MM.1S (cell line): ENCODE data around the gene CFAP45.

Experiments
- DNase-seq: peaks from one replicate; pipeline ENCODE4 v3.0.0-alpha.2; 2015
- H2AFZ ChIP-seq: fragments of 300-600 bp; sonication (generic); 2 replicates; pipeline ENCODE4 v1.6.0; 2016; ENCODE audit warnings: antibody characterized with exemption, low read length
- H3F3A ChIP-seq: fragments of 300-600 bp; sonication (generic); 2 replicates; pipeline ENCODE4 v1.6.1; 2016; ENCODE audit warnings: mild to moderate bottlenecking, antibody characterized with exemption, low read length, moderate library complexity, mixed read lengths; ENCODE audit not compliant: insufficient read depth
- H3K27ac ChIP-seq: fragments of 300-600 bp; sonication (generic); 2 replicates; pipeline ENCODE4 v1.5.1; 2016; ENCODE audit warnings: mild to moderate bottlenecking, low read length
- H3K27me3 ChIP-seq: fragments of 300-600 bp; sonication (generic); replicated peaks from 2 replicates; pipeline ENCODE4 v1.6.0; 2016; ENCODE audit warnings: low read length; ENCODE audit not compliant: insufficient read depth
- H3K36me3 ChIP-seq: fragments of 300-600 bp; sonication (generic); replicated peaks from 2 replicates; pipeline ENCODE4 v1.6.1; 2016; ENCODE audit warnings: mild to moderate bottlenecking, low read length, mixed read lengths; ENCODE audit not compliant: insufficient read depth
- H3K4me1 ChIP-seq: fragments of 300-600 bp; sonication (generic); 2 replicates; pipeline ENCODE4 v1.6.1; 2016; ENCODE audit warnings: low read length, mixed read lengths
- H3K4me2 ChIP-seq: fragments of 300-600 bp; sonication (generic); 2 replicates; pipeline ENCODE4 v1.6.0; 2016; ENCODE audit warnings: low read depth, low read length
- H3K4me3 ChIP-seq: fragments of 300-600 bp; sonication (generic); 2 replicates; pipeline ENCODE4 v1.5.1; 2016; ENCODE audit warnings: low read length, mixed read lengths
- H3K79me2 ChIP-seq: fragments of 300-600 bp; sonication (generic); 2 replicates; pipeline ENCODE4 v1.6.1; 2016; ENCODE audit warnings: mixed run types, low read length, mixed read lengths
- H3K9ac ChIP-seq: fragments of 300-600 bp; sonication (generic); 2 replicates; pipeline ENCODE4 v1.6.1; 2016; ENCODE audit warnings: low read length, mixed read lengths
- H3K9me2 ChIP-seq: fragments of 300-600 bp; sonication (generic); replicated peaks from 2 replicates; pipeline ENCODE4 v1.6.1; 2016; ENCODE audit warnings: mild to moderate bottlenecking, low read length, mixed read lengths; ENCODE audit not compliant: insufficient read depth
- H3K9me3 ChIP-seq: fragments of 300-600 bp; sonication (generic); replicated peaks from 2 replicates; pipeline ENCODE4 v1.6.1; 2016; ENCODE audit warnings: mild to moderate bottlenecking, low read length, mixed read lengths; ENCODE audit not compliant: insufficient read depth
- H4K20me1 ChIP-seq: fragments of 300-600 bp; sonication (generic); 2 replicates; pipeline ENCODE4 v1.6.1; 2016; ENCODE audit warnings: mild to moderate bottlenecking, low read length, moderate library complexity, mixed read lengths; ENCODE audit not compliant: insufficient read depth
- EZH2 ChIP-seq: fragments of 300-600 bp; sonication (generic); optimal IDR thresholded peaks from 2 replicates; pipeline ENCODE3; 2017; ENCODE audit warnings: low read depth, mild to moderate bottlenecking, antibody characterized with exemption, low read length, mixed read lengths
- EZH2phosphoT487 ChIP-seq: fragments of 300-600 bp; sonication (generic); IDR thresholded peaks from 2 replicates; pipeline ENCODE4 v1.6.1; 2018; ENCODE audit warnings: antibody characterized with exemption, low read length
- TF ChIP-seq, protein P1 (sequence below): fragments of 300-600 bp; sonication (generic); IDR thresholded peaks from 2 replicates; pipeline ENCODE4 v1.5.1; 2016; ENCODE audit warnings: antibody characterized with exemption, low read length, mixed read lengths

Gene CFAP45

DNA sequence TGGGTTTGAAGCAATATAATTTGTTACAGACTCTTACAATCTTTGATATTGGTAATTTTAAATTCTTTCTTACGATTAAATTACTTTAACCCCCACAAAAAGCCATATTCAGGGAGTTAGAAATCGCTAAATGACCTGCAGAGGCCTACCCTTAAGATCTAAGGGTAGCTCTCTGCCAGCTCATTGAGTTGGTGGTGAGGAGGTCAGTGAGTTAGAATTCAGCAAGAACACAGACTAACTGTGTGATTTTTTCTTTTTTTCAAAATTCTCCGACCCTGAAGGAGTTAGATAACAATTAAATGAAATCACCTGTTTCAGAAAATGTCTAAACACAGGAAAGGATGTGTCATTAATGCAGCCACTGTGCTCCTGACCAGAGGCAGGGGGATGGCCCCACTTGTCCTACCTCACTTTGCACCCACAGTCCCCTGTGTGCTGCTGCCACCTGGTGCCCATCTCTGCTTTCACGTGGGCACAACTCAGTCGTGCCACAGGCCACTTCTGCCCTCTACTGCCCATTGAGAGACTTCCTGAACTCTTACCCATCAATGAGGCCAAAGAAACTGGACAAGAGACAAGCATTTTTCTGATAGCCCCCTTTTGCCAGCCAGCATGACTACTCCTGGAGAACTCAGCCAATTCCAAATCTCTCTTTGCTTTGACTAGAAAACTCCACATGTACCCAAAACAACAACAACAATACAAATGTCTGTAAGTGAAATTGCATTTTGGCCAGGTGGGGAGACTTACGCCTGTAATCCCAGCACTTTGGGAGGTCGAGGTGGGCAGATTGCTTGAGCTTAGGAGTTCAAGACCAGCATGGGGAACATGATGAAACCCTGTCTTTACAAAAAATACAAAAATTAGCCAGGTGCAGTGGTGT is 8.4 kb downstream of the CFAP45 start:
- no peaks in the 10 kb centered on the region for H3K27me3 ChIP-seq
- H3K4me3 ChIP-seq, result no peak overlapping the region
- no peak overlapping the region for H3K9ac ChIP-seq
- no peak for TF ChIP-seq EZH2phosphoT487
- TF ChIP-seq, protein P1, sequence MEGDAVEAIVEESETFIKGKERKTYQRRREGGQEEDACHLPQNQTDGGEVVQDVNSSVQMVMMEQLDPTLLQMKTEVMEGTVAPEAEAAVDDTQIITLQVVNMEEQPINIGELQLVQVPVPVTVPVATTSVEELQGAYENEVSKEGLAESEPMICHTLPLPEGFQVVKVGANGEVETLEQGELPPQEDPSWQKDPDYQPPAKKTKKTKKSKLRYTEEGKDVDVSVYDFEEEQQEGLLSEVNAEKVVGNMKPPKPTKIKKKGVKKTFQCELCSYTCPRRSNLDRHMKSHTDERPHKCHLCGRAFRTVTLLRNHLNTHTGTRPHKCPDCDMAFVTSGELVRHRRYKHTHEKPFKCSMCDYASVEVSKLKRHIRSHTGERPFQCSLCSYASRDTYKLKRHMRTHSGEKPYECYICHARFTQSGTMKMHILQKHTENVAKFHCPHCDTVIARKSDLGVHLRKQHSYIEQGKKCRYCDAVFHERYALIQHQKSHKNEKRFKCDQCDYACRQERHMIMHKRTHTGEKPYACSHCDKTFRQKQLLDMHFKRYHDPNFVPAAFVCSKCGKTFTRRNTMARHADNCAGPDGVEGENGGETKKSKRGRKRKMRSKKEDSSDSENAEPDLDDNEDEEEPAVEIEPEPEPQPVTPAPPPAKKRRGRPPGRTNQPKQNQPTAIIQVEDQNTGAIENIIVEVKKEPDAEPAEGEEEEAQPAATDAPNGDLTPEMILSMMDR, result peak; percentile 100; the same call in 1 of the 2 replicates
- no peaks in the 10 kb centered on the region for H3K9me2 ChIP-seq
- H3K27ac ChIP-seq, result no peak overlapping the region
- H3K79me2 ChIP-seq, result no peaks in the 10 kb centered on the region
- no peaks in the 10 kb centered on the region for H4K20me1 ChIP-seq
- no peaks in the 10 kb centered on the region for H3K9me3 ChIP-seq
- DNase-seq, result peak; percentile 94
- H3K36me3 ChIP-seq, result no peaks in the 10 kb centered on the region
- H2AFZ ChIP-seq, result no peak overlapping the region
- no peak overlapping the region for H3K4me2 ChIP-seq
- H3K4me1 ChIP-seq, result peaks cover 44% of the 10 kb centered on the region
- H3F3A ChIP-seq, result peaks cover 13% of the 10 kb centered on the region

DNA sequence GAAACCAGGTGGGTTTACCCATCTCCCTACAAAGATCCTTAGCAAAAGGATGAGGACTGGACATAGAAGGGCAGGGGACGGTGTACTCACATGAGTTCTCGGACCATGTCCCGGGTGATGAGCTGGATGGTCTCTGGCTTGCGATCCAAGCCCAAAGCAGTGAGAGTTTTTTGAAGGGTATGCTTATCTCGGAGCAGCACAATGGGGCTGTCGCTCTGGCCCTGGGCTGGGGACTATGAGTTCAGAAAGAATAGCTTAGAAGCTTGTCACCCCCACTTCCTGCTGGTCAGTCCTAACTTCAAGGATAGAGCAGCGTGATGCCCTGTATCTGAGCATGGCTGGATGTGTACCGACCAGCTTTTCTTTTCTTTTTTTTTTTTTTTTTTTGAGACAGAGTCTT is 9.6 kb downstream of the CFAP45 start:
- Histone ChIP-seq H4K20me1 (no peaks in the 10 kb centered on the region), H3F3A (peaks cover 13% of the 10 kb centered on the region), H3K36me3 (no peaks in the 10 kb centered on the region), H3K9ac (peak overlapping the region; percentile 1; the same call in 1 of the 2 replicates), H3K9me3 (no peaks in the 10 kb centered on the region), H3K4me2 (peak overlapping the region; percentile 45), H3K9me2 (no peaks in the 10 kb centered on the region), H3K4me3 (0 out of 2 replicates have a peak overlapping the region, but pooled peaks have one; percentile 1), H3K27me3 (no peaks in the 10 kb centered on the region), H3K27ac (peak overlapping the region; percentile 62; the same call in 1 of the 2 replicates), H2AFZ (peak overlapping the region; percentile 29), H3K79me2 (no peaks in the 10 kb centered on the region), H3K4me1 (peaks cover 44% of the 10 kb centered on the region)
- no peak for DNase-seq
- no peak for TF ChIP-seq EZH2phosphoT487
- TF ChIP-seq, protein P1, result no peak
- no peak for TF ChIP-seq EZH2

DNA sequence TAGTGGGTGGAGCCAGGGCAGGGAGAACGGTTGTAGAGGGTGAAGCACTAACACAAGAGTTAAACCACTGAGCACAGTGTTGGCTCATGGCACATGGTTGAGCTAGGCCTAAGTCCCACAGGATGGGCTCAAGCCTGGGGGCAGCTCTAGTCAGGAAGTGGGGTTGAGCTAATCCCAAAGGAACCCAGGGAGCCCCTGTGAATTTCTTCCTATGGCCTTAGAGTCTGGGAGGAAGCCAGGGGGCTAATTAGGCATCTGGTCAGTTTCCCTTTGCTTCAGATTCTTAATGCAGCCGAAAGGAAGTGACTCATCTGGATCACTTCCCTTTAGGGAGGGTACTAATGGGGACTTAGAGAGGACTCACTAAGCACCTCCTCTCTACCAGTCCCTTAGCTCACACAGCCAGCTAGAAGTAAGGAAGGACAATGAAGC is 10.1 kb downstream of the CFAP45 start:
- H3K36me3 ChIP-seq, result no peaks in the 10 kb centered on the region
- H3K27ac ChIP-seq, result peak overlapping the region; percentile 62
- peaks cover 44% of the 10 kb centered on the region for H3K4me1 ChIP-seq
- no peak for TF ChIP-seq EZH2
- TF ChIP-seq, protein P1, result no peak
- no peak for TF ChIP-seq EZH2phosphoT487
- no peaks in the 10 kb centered on the region for H4K20me1 ChIP-seq
- H3K9me2 ChIP-seq, result no peaks in the 10 kb centered on the region
- DNase-seq, result peak; percentile 86
- peak overlapping the region; percentile 29 for H2AFZ ChIP-seq
- peak overlapping the region; percentile 2; the same call in 1 of the 2 replicates for H3K4me3 ChIP-seq
- H3K9ac ChIP-seq, result peak overlapping the region; percentile 7; the same call in 1 of the 2 replicates
- H3K27me3 ChIP-seq, result no peaks in the 10 kb centered on the region
- no peaks in the 10 kb centered on the region for H3K9me3 ChIP-seq
- H3F3A ChIP-seq, result peaks cover 13% of the 10 kb centered on the region
- no peaks in the 10 kb centered on the region for H3K79me2 ChIP-seq
- H3K4me2 ChIP-seq, result peak overlapping the region; percentile 45
